Naive thymus-derived CD4-positive, alpha-beta T cell (primary cell): ENCODE measurements around the gene SLC9A3. TPM values are rescaled to one million over a fixed set of nuclear protein-coding genes. Genes with fewer than 3 reads are reported as not detected.

ENCODE experiments used
- ATAC-seq: fragments of 150-1000 bp; cut with Tn5 transposase; 2 replicates; pipeline ENCODE4 v1.10.0; 2021; ENCODE audit warnings: mild to moderate bottlenecking, moderate library complexity
- CTCF ChIA-PET: fragments of 350-600 bp; sonication (Branson Sonifier 250); formaldehyde crosslinking; loops from one replicate; lab custom pipeline; 2021; ENCODE audit warnings: antibody characterized with exemption; lab: Charles Lee
- POLR2A ChIA-PET: fragments of 350-600 bp; sonication (Branson Sonifier 250); formaldehyde crosslinking; loops from one replicate; lab custom pipeline; 2021; ENCODE audit warnings: antibody characterized with exemption, inconsistent platforms; lab: Charles Lee
- DNase-seq, 9 donors: peaks; one replicate each; pipeline versions ENCODE4 v3.0.0 to v3.0.0-alpha.2; 2020 to 2022; ENCODE audit warnings: mixed read lengths in 1 of 9
- H3K27ac ChIP-seq: one replicate; pipeline ENCODE4 v1.7.0; 2013; ENCODE audit warnings: mild to moderate bottlenecking, low read depth, low read length, moderate library complexity
- H3K27me3 ChIP-seq, 2 donors: one replicate each; pipeline ENCODE4 v1.7.0; 2013; ENCODE audit warnings: low read length in 2 of 2, mild to moderate bottlenecking in 2 of 2, moderate library complexity in 2 of 2; ENCODE audit not compliant: control insufficient read depth in 2 of 2, insufficient read depth in 2 of 2
- H3K36me3 ChIP-seq, 3 experiments: 1 replicate in 2 of 3; 2 replicates in 1 of 3; pipeline ENCODE4 v1.7.0; 2013; ENCODE audit warnings: low read length in 3 of 3, mild to moderate bottlenecking in 3 of 3, moderate library complexity in 1 of 3; ENCODE audit not compliant: insufficient read depth in 3 of 3, control insufficient read depth in 2 of 3
- H3K4me1 ChIP-seq, 2 donors: one replicate each; pipeline ENCODE4 v1.7.0; 2013; ENCODE audit warnings: low read length in 2 of 2, mild to moderate bottlenecking in 2 of 2, moderate library complexity in 1 of 2; ENCODE audit not compliant: control insufficient read depth in 2 of 2, insufficient read depth in 2 of 2
- H3K4me3 ChIP-seq: 2 replicates; pipeline ENCODE4 v1.7.0; 2013; ENCODE audit warnings: mild to moderate bottlenecking, low read length
- H3K9me3 ChIP-seq, 3 experiments: 1 replicate in 2 of 3; 2 replicates in 1 of 3; pipeline ENCODE4 v1.7.0; 2013; ENCODE audit warnings: low read length in 3 of 3; ENCODE audit not compliant: control insufficient read depth in 2 of 3
- H3K27ac Mint-ChIP-seq, 9 donors: one replicate each; pipeline ENCODE4 v1.8.0; 2020 to 2022; ENCODE audit warnings: mixed read lengths in 9 of 9, mild to moderate bottlenecking in 8 of 9, moderate library complexity in 5 of 9, inconsistent platforms in 2 of 9
- H3K27me3 Mint-ChIP-seq, 5 donors: one replicate each; pipeline ENCODE4 v1.8.0; 2021 to 2022; ENCODE audit warnings: mixed read lengths in 5 of 5, mild to moderate bottlenecking in 1 of 5
- H3K36me3 Mint-ChIP-seq, 5 donors: one replicate each; pipeline ENCODE4 v1.8.0; 2020 to 2022; ENCODE audit warnings: mixed read lengths in 5 of 5, mild to moderate bottlenecking in 3 of 5, inconsistent platforms in 1 of 5
- H3K4me1 Mint-ChIP-seq, 7 donors: one replicate each; pipeline ENCODE4 v1.8.0; 2020 to 2022; ENCODE audit warnings: mixed read lengths in 7 of 7, mild to moderate bottlenecking in 3 of 7, inconsistent platforms in 1 of 7
- H3K4me3 Mint-ChIP-seq, 10 donors: one replicate each; pipeline ENCODE4 v1.8.0; 2020 to 2022; ENCODE audit warnings: mild to moderate bottlenecking in 10 of 10, mixed read lengths in 10 of 10, moderate library complexity in 6 of 10, inconsistent platforms in 2 of 10
- H3K9me3 Mint-ChIP-seq, 11 donors: one replicate each; pipeline ENCODE4 v1.8.0; 2020 to 2022; ENCODE audit warnings: mixed read lengths in 11 of 11, mild to moderate bottlenecking in 4 of 11, inconsistent platforms in 1 of 11, moderate library complexity in 1 of 11
- intact Hi-C, 2 donors: fragments of 100-400 bp; cut with micrococcal nuclease; formaldehyde crosslinking; loops; one replicate each; pipeline ENCODE4 v1.15.1; 2023
- polyA plus RNA-seq, 2 donors: library from polyadenylated mRNA; unstranded; fragments of 300-500 nt; fragmentation: Illumina TruSeq; gene quantifications; one replicate each; pipeline ENCODE4 v1.2.3, GENCODE V29; 2021
- total RNA-seq, 6 experiments: library from RNA in 5 of 6; stranded (reverse) in 5 of 6; gene quantifications; 1 replicate in 5 of 6; 2 replicates in 1 of 6; pipeline ENCODE4 v1.2.3 and lab custom pipeline; 2021 to 2026

SLC9A3 gene
- total and polyA plus RNA-seq, 7 experiments from 2014 or later = 1.5 to 5.5 (median 3.2) TPM

DNA sequence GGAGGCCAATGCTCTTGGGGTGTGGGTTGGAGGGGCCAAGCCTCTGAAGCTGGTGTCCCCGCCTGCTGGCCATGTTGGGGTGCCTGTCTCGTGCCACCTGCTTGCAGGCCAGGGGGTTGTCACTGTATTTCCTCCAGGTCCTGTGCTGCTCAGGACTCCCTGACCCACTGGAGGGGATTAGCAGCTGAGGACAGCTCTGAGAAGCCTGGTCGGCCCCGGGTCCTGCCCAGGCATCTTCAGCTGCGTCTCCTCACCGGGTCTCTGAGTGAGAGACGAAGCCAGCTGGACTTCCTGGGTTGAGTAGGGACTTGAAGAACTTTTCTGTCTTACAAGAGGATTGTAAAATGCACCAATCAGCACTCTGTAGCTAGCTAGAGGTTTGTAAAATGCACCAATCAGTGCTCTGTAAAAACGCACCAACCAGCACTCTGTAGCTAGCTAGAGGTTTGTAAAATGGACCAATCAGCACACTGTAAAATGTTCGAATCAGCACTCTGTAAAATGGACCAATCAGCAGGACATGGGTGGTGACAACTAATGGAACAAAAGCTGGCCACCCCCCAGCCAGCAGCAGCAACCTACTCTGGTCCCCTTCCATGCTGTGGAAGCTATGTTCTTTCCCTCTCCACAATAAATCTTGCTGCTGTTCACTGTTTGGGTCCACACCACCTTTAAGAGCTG, 20.6 kb upstream of the SLC9A3 start:
- DNase-seq (peak in 1 of 9 donors; percentile 3), ATAC-seq (no peak)
- H3K36me3 Mint-ChIP-seq = peaks cover 0 to 3% (median 0%) of the 10 kb centered on the region in 5 donors
- H3K4me3 Mint-ChIP-seq = peak overlapping the region in 6 of 10 donors; percentile 11 to 75 (median 54)
- H3K9me3 ChIP-seq = no peaks in the 10 kb centered on the region
- H3K4me1 Mint-ChIP-seq = peaks cover 7 to 18% (median 10%) of the 10 kb centered on the region in 7 donors
- H3K27ac Mint-ChIP-seq = peak overlapping the region in 5 of 9 donors; percentile 17 to 87 (median 55)
- CTCF ChIA-PET = no interaction called here
- H3K4me1 ChIP-seq = peaks cover 14 to 15% of the 10 kb centered on the region in 2 donors
- H3K27me3 Mint-ChIP-seq = peaks cover 6 to 29% (median 12%) of the 10 kb centered on the region in 5 donors
- intact Hi-C loops = loop anchor here in 1 of 2 donors (1.0 to 2.0 kb wide), 3 partner anchors 68 to 102 kb away; partner anchors contain the start of genes CEP72 and EXOC3
- H3K4me3 ChIP-seq = peak overlapping the region; percentile 48
- POLR2A ChIA-PET = interaction anchor here (1.2 kb wide), 1 partner anchor 67 kb away, joined by 4 read pairs; no protein-coding TSS in a partner anchor
- peaks cover 0 to 3% (median 0%) of the 10 kb centered on the region in 11 donors for H3K9me3 Mint-ChIP-seq
- no peaks in the 10 kb centered on the region for H3K27me3 ChIP-seq
- no peaks in the 10 kb centered on the region for H3K36me3 ChIP-seq
- peak overlapping the region; percentile 8 for H3K27ac ChIP-seq

DNA sequence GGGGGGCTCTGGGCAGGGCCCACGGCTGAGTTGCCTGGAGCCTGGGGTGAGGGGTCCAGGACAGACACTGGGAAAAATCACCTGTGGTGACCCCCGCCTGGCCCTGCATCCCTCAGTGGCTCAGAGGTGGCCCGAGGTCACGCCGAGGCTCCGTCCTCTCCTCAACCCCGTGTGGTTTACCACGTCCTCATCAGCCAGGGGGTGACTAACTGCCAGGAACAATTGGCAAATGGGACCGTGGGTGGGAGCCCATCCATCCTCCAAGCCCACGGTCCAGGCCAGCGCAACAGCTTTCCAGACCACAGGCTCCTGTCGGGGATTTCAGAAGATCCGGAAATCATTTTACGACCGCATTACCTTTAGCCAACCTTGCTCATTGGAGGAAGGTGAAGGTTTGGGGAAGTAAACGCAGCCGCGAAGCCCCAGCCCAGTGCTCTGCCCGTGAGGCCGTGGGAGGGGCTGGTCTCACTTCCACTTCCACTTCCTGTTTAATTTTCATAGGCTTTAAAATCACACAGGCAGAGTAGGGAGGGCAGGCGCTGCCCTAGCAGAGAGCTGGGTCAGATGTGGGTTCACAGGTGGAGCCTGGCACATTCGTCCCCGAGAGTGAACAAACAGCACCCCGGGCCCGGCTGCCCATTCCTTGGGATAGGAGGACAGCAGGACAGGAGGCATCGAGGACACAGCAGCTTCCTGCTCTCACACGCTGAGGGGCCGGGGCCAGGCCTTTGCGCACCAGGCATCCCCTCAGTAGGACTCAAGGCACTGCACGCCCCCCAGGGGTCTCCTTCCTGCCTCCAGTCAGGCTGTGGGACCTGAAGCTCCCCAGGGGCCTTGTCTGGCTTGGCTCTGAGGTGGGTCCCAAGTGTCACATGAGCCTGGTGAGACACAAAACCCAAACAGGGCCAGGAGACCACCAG, 19.8 kb upstream of the SLC9A3 start:
- CTCF ChIA-PET = no interaction called here
- peaks cover 14 to 15% of the 10 kb centered on the region in 2 donors for H3K4me1 ChIP-seq
- POLR2A ChIA-PET = interaction anchor here (1.2 kb wide), 1 partner anchor 67 kb away, joined by 4 read pairs; no protein-coding TSS in a partner anchor
- H3K27me3 ChIP-seq = no peaks in the 10 kb centered on the region
- Mint-ChIP-seq H3K27ac (peak overlapping the region; percentile 71 to 95 (median 84)), H3K4me3 (peak overlapping the region; percentile 55 to 84 (median 76)), H3K27me3 (peaks cover 2 to 23% (median 7%) of the 10 kb centered on the region in 5 donors), H3K4me1 (peaks cover 7 to 18% (median 10%) of the 10 kb centered on the region in 7 donors), H3K9me3 (peaks cover 0 to 1% (median 0%) of the 10 kb centered on the region in 11 donors), H3K36me3 (peaks cover 0 to under 1% (median 0%) of the 10 kb centered on the region in 5 donors)
- ATAC-seq = peak; percentile 81
- H3K27ac ChIP-seq = peak overlapping the region; percentile 8
- no peaks in the 10 kb centered on the region for H3K36me3 ChIP-seq
- peak overlapping the region; percentile 48 for H3K4me3 ChIP-seq
- H3K9me3 ChIP-seq = no peaks in the 10 kb centered on the region
- DNase-seq = peak in 7 of 9 donors; percentile 24 to 60 (median 50)
- intact Hi-C loops = loop anchor here in 1 of 2 donors (1.0 to 2.0 kb wide), 3 partner anchors 69 to 101 kb away; partner anchors contain the start of genes CEP72 and EXOC3

DNA sequence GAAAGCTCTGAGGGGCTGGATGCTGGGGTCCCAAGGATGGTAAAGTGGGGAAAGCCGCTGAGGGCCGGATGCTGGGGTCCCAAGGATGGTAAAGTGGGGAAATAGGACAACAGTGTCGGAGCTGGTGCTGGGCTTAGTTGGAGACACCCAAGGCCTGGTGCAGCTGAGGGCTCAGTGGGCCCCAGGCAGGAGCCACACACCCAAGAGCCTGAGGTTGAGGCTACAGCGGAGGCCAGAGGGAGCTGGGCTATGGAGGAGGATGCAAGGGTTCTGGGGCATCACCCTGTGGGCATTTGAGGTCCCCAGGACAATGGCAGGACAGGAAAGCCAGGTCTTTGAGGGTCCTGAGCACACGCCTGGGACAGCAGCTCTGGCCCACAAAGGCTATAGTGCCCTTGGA, 19.1 kb upstream of the SLC9A3 start:
- Histone ChIP-seq H3K27me3 (no peaks in the 10 kb centered on the region), H3K27ac (peak overlapping the region; percentile 8), H3K4me3 (peak overlapping the region; percentile 48), H3K9me3 (no peaks in the 10 kb centered on the region), H3K36me3 (no peaks in the 10 kb centered on the region), H3K4me1 (peaks cover 14 to 15% of the 10 kb centered on the region in 2 donors)
- no peaks in the 10 kb centered on the region for H3K9me3 Mint-ChIP-seq
- DNase-seq (peak in 1 of 9 donors; percentile 3), ATAC-seq (no peak)
- intact Hi-C loops = no loop called here
- H3K27ac Mint-ChIP-seq = peak overlapping the region; percentile 55 to 88 (median 83)
- CTCF ChIA-PET = no interaction called here
- H3K36me3 Mint-ChIP-seq = no peaks in the 10 kb centered on the region
- POLR2A ChIA-PET = no interaction called here
- peaks cover 0 to 19% (median 6%) of the 10 kb centered on the region in 5 donors for H3K27me3 Mint-ChIP-seq
- peaks cover 7 to 18% (median 10%) of the 10 kb centered on the region in 7 donors for H3K4me1 Mint-ChIP-seq
- peak overlapping the region in 8 of 10 donors; percentile 25 to 84 (median 78) for H3K4me3 Mint-ChIP-seq

DNA sequence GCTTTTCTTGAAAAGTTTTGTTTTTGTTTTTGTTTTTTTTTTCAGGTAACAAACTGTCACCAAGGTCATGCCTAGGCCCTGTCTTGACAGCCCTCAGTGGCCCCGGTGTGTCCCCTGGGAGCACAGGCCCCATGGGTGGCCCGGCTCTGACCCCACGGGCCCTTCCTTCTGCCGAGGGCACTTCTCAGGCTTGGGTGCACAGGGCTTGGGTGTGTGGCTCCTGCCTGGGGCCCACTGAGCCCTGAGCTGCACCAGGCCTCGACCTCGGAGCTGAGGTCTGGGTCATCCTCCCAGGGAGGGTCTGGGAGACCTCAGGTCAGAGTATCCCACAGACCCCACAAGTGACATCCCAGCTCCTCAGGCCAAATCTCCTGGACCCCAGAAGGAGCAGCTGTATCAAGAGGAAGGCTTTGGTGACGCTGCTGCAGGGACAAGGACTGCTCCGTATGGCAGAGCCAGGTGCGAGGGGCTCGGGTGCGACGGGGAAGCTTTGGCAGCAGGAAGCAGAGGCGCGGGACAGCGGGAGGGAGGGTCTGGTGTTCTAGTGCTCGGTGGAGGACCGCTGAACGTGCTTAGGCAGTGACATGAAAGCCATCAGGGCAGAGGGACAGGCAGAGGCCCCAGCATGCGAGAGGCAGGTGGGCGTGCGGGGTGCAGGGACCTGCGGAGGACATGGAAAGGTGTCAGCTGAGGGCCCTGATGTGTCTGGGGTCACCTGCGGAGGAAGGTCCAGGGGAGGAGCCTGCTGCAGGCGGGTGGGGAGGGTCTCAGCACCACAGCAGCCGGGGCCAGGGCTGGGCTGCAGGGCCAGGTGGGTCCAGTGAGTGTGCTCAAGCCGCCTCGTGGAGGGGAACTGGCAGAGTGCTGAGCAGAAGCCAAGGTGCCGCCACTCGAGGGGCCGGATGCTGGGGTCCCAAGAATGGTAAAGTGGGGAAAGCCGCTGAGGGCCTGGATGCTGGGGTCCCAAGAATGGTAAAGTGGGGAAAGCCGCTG, 18.4 kb upstream of the SLC9A3 start:
- H3K27ac Mint-ChIP-seq = peak overlapping the region in 7 of 9 donors; percentile 51 to 87 (median 74)
- peaks cover 0 to 12% (median 2%) of the 10 kb centered on the region in 5 donors for H3K27me3 Mint-ChIP-seq
- intact Hi-C loops = no loop called here
- peaks cover 7 to 18% (median 10%) of the 10 kb centered on the region in 7 donors for H3K4me1 Mint-ChIP-seq
- Histone ChIP-seq H3K9me3 (no peaks in the 10 kb centered on the region), H3K27me3 (no peaks in the 10 kb centered on the region), H3K27ac (no peak overlapping the region), H3K4me3 (no peak overlapping the region), H3K36me3 (no peaks in the 10 kb centered on the region), H3K4me1 (peaks cover 14 to 15% of the 10 kb centered on the region in 2 donors)
- H3K4me3 Mint-ChIP-seq = peak overlapping the region in 9 of 10 donors; percentile 25 to 84 (median 76)
- H3K36me3 Mint-ChIP-seq = no peaks in the 10 kb centered on the region
- CTCF ChIA-PET = no interaction called here
- no peak for ATAC-seq
- POLR2A ChIA-PET = no interaction called here
- peak in 1 of 9 donors; percentile 6 for DNase-seq
- H3K9me3 Mint-ChIP-seq = no peaks in the 10 kb centered on the region

DNA sequence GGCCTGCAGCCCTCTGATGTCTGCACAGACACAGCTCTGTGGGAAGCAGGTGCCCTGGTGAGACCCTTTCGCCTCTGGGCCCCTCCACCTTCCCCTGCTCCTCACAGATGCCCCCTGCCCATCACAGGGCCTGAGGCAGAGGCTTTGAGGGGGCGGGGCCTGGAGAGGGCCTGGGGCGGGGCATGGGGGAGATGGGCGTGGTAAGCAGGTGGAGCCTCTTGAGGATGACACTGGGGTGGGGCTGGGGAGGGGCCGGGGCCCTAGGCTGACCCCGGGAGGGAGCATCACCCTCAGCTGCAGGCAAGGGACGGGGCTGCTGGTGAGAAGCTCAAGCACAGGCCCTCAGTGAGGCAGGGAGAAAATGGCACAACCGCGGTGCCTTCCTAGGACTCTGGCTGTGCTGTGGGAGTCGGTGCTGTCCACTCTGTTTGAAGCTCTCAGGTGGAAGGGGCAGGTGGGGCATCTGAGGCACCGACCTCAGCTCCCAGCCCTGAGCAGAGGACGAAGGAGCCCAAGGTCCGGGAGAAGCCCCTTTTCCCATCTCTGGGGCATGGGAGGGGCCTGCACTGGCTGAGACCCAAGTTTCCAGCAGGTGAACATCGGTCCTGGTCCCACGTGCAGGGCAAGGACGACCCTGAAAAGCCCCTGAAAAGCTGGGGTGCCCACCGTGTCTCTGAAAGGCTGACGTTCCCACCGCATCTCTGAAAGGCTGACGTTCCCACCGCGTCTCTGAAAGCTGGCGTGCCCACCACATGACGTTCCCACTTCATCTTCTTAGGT, 17.5 kb upstream of the SLC9A3 start:
- Histone ChIP-seq H3K4me1 (peaks cover 14 to 15% of the 10 kb centered on the region in 2 donors), H3K27me3 (no peaks in the 10 kb centered on the region), H3K27ac (no peak overlapping the region), H3K4me3 (no peak overlapping the region), H3K9me3 (no peaks in the 10 kb centered on the region), H3K36me3 (no peaks in the 10 kb centered on the region)
- H3K4me3 Mint-ChIP-seq = no peak overlapping the region
- ChIA-PET CTCF (no interaction called here), POLR2A (no interaction called here)
- intact Hi-C loops = no loop called here
- H3K9me3 Mint-ChIP-seq = no peaks in the 10 kb centered on the region
- H3K27me3 Mint-ChIP-seq = peaks cover 0 to 12% (median under 1%) of the 10 kb centered on the region in 5 donors
- DNase-seq (peak in 1 of 9 donors; percentile 3), ATAC-seq (no peak)
- H3K27ac Mint-ChIP-seq = no peak overlapping the region
- H3K36me3 Mint-ChIP-seq = no peaks in the 10 kb centered on the region
- peaks cover 7 to 18% (median 10%) of the 10 kb centered on the region in 7 donors for H3K4me1 Mint-ChIP-seq
